ENCODE data around the gene CDC42EP4. TPM values are rescaled to one million over a fixed set of nuclear protein-coding genes. Genes with fewer than 3 reads are reported as not detected.

CDC42EP4 gene
- total RNA-seq, 1 experiment from 2014 or later = 48.4 TPM

GRCh38 chr17:73325527-73325842 is 13.7 kb upstream of the CDC42EP4 start:
- POLR2A ChIA-PET (ENCODE audit: unreplicated experiment) = no interaction called here
- Histone ChIP-seq H3K36me3 (ENCODE audit: low read depth) (no peaks in the 10 kb centered on the region), H3K9me2 (ENCODE audit: insufficient read depth) (no peaks in the 10 kb centered on the region), H3K4me1 (replicated peaks; ENCODE audit: insufficient read depth) (no peaks in the 10 kb centered on the region), H3K9me3 (ENCODE audit: insufficient read depth, low read depth) (no peaks in the 10 kb centered on the region), H3K4me3 (no peak overlapping the region), H3K79me2 (ENCODE audit: low read depth) (no peaks in the 10 kb centered on the region), H3K27ac (no peak overlapping the region), H3K27me3 (ENCODE audit: insufficient read depth, low read depth) (0 out of 2 replicates have a peak, but pooled peaks cover 3% of the 10 kb centered on the region), H2AFZ (no peak overlapping the region), H3K4me2 (no peak overlapping the region), H4K20me1 (ENCODE audit: insufficient read depth) (no peaks in the 10 kb centered on the region), H3F3A (ENCODE audit: insufficient read depth, low read depth) (no peaks in the 10 kb centered on the region; the same call in 1 of the 2 replicates)
- BruUV-seq (replicated peaks) = no TSS peak
- TF ChIP-seq CTCF (conservative IDR thresholded peaks at IDR 0.05) (no peak), EZH2 (IDR thresholded peaks at IDR 0.05; ENCODE audit: low read depth) (no peak)
- DNase-seq = peak in 1 of 2 experiments; percentile 32
- intact Hi-C loops (cut with micrococcal nuclease; ENCODE audit: unreplicated experiment) = no loop called here
- CTCF ChIA-PET = no interaction called here

GRCh38 chr17:73324711-73325526 is 13.1 kb upstream of the CDC42EP4 start:
- no peak overlapping the region for H3K4me2 ChIP-seq
- no peaks in the 10 kb centered on the region for H3K9me2 ChIP-seq (ENCODE audit: insufficient read depth)
- H3F3A ChIP-seq (ENCODE audit: insufficient read depth, low read depth) = no peaks in the 10 kb centered on the region; the same call in 1 of the 2 replicates
- no peaks in the 10 kb centered on the region for H4K20me1 ChIP-seq (ENCODE audit: insufficient read depth)
- H3K27me3 ChIP-seq (ENCODE audit: insufficient read depth, low read depth) = 0 out of 2 replicates have a peak, but pooled peaks cover 3% of the 10 kb centered on the region
- no TSS peak for BruUV-seq (replicated peaks)
- H2AFZ ChIP-seq = no peak overlapping the region
- H3K9me3 ChIP-seq (ENCODE audit: insufficient read depth, low read depth) = no peaks in the 10 kb centered on the region
- no peak overlapping the region for H3K27ac ChIP-seq
- no peaks in the 10 kb centered on the region for H3K4me1 ChIP-seq (replicated peaks; ENCODE audit: insufficient read depth)
- CTCF ChIA-PET = no interaction called here
- no peak for DNase-seq
- POLR2A ChIA-PET (ENCODE audit: unreplicated experiment) = no interaction called here
- no peak for TF ChIP-seq CTCF (conservative IDR thresholded peaks at IDR 0.05)
- no peak for TF ChIP-seq EZH2 (IDR thresholded peaks at IDR 0.05; ENCODE audit: low read depth)
- intact Hi-C loops (cut with micrococcal nuclease; ENCODE audit: unreplicated experiment) = no loop called here
- no peak overlapping the region for H3K4me3 ChIP-seq
- no peaks in the 10 kb centered on the region for H3K79me2 ChIP-seq (ENCODE audit: low read depth)
- H3K36me3 ChIP-seq (ENCODE audit: low read depth) = no peaks in the 10 kb centered on the region

GRCh38 chr17:73324160-73324475 is 12.3 kb upstream of the CDC42EP4 start:
- Histone ChIP-seq H3K4me2 (no peak overlapping the region), H3K9me3 (ENCODE audit: insufficient read depth, low read depth) (no peaks in the 10 kb centered on the region), H2AFZ (no peak overlapping the region), H3K79me2 (ENCODE audit: low read depth) (no peaks in the 10 kb centered on the region), H3K9me2 (ENCODE audit: insufficient read depth) (no peaks in the 10 kb centered on the region), H3K4me1 (replicated peaks; ENCODE audit: insufficient read depth) (no peaks in the 10 kb centered on the region), H4K20me1 (ENCODE audit: insufficient read depth) (no peaks in the 10 kb centered on the region), H3K27ac (no peak overlapping the region), H3K4me3 (no peak overlapping the region), H3K27me3 (ENCODE audit: insufficient read depth, low read depth) (0 out of 2 replicates have a peak, but pooled peaks cover 3% of the 10 kb centered on the region), H3K36me3 (ENCODE audit: low read depth) (no peaks in the 10 kb centered on the region), H3F3A (ENCODE audit: insufficient read depth, low read depth) (no peaks in the 10 kb centered on the region; the same call in 1 of the 2 replicates)
- BruUV-seq (replicated peaks) = no TSS peak
- DNase-seq = no peak
- intact Hi-C loops (cut with micrococcal nuclease; ENCODE audit: unreplicated experiment) = no loop called here
- ChIA-PET CTCF (no interaction called here), POLR2A (ENCODE audit: unreplicated experiment) (no interaction called here)
- TF ChIP-seq CTCF (conservative IDR thresholded peaks at IDR 0.05) = no peak
- no peak for TF ChIP-seq EZH2 (IDR thresholded peaks at IDR 0.05; ENCODE audit: low read depth)
